HUES48 (cell line): ENCODE data around the gene YPEL1.
"Not testable (repeated sequence)": the region's sequence is repeated elsewhere in the genome, so short reads cannot be mapped to it uniquely, and the experiment has no call there.

Source experiments
- H3K27ac ChIP-seq: one replicate; pipeline ENCODE4 v1.7.0; 2013; ENCODE audit warnings: low read depth, low read length, inconsistent platforms
- H3K27me3 ChIP-seq: 2 replicates; pipeline ENCODE4 v1.6.1; 2013; ENCODE audit warnings: mild to moderate bottlenecking, low read length; ENCODE audit not compliant: control insufficient read depth, insufficient read depth
- H3K36me3 ChIP-seq: 2 replicates; pipeline ENCODE4 v1.6.1; 2013; ENCODE audit warnings: low read length; ENCODE audit not compliant: control insufficient read depth, insufficient read depth
- H3K4me1 ChIP-seq: 2 replicates; pipeline ENCODE4 v1.6.1; 2013; ENCODE audit warnings: mild to moderate bottlenecking, low read length; ENCODE audit not compliant: control insufficient read depth, insufficient read depth
- H3K4me3 ChIP-seq: 2 replicates; pipeline ENCODE4 v1.5.1; 2013; ENCODE audit warnings: mild to moderate bottlenecking, low read depth, low read length
- H3K9ac ChIP-seq: 2 replicates; pipeline ENCODE4 v1.6.1; 2013; ENCODE audit warnings: mild to moderate bottlenecking, low read depth, low read length, moderate library complexity
- H3K9me3 ChIP-seq: 2 replicates; pipeline ENCODE4 v1.6.1; 2013; ENCODE audit warnings: low read length; ENCODE audit not compliant: control insufficient read depth, insufficient read depth

YPEL1 gene

DNA sequence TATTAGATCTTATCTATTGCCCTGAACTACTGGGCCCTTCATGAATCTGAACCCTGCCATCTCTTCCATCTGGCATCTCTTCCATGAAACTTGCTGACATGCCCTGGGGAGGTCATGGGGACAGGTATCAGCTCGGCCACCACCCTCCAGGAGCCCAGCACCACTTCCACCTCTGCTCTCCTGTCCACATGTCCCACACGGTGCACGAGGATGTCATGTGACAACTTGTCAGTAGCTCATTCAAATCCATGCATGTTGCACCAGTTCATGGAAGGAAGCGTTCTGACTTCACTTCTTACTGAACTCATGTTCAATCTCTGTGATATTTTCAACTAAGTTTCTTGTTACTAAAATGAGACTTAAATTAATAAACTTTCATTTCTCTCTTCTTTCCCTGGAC, 16.6 kb downstream of the YPEL1 start:
- Histone ChIP-seq H3K4me3 (no peak overlapping the region), H3K4me1 (no peaks in the 10 kb centered on the region), H3K9ac (no peak overlapping the region), H3K9me3 (no peaks in the 10 kb centered on the region), H3K36me3 (no peaks in the 10 kb centered on the region), H3K27me3 (no peaks in the 10 kb centered on the region), H3K27ac (no peak overlapping the region)

DNA sequence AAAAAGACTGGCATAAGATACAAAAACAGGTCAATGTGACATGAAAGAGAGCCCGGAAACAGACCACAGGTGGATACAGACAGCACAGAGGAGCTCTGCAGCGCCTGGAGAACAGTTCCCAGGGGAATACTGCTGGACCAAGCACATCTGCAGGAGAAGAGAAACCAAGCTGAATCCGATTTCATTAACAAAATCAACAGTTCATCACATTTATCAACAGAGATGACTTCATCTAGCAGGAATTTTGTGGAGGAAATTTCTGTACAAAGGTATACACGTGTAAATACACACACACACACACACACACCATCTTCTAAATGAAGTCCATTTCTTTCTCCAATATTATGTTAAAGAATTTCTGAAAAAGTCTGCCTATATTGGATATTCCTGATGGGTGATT, 17.1 kb downstream of the YPEL1 start:
- Histone ChIP-seq H3K27me3 (no peaks in the 10 kb centered on the region), H3K9ac (no peak overlapping the region), H3K4me1 (no peaks in the 10 kb centered on the region), H3K36me3 (no peaks in the 10 kb centered on the region), H3K4me3 (no peak overlapping the region), H3K27ac (no peak overlapping the region), H3K9me3 (no peaks in the 10 kb centered on the region)

DNA sequence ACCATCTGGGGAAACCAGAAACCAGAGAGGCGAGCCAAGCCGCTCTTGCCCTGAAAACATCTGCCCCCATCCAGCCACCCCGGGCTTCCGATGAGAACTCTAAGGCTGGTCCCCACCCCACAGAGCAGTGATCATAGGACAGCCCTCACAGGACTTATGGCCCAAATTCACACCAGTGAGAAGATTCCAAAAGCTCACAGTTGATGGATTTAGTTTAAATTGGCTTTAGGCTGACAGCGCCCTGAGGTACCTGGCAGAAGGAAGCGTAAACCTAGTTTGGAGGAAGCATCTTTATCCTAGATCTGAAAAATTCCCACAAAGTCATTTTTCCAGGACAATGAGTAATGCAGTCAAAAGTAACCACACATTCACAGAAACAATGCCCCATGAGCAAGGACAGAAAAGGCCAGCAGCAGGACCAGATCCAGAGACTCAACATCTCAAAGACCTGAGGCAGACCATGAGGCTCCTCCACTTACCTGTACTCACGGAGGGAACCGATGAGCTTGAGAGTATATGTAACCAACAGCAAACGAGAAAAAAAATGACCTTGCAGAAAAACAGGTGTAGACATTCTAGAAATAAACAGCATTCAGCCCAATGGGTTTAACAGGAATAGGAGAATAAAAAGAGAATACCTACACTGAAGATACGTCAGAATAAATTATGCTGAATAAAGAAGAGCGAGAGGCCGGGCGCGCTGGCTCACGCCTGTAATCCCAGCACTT, 19.0 kb downstream of the YPEL1 start:
- H3K4me3 ChIP-seq, H3K4me1 ChIP-seq, H3K9me3 ChIP-seq, H3K36me3 ChIP-seq, H3K27me3 ChIP-seq, H3K27ac ChIP-seq, H3K9ac ChIP-seq: not testable (repeated sequence)

DNA sequence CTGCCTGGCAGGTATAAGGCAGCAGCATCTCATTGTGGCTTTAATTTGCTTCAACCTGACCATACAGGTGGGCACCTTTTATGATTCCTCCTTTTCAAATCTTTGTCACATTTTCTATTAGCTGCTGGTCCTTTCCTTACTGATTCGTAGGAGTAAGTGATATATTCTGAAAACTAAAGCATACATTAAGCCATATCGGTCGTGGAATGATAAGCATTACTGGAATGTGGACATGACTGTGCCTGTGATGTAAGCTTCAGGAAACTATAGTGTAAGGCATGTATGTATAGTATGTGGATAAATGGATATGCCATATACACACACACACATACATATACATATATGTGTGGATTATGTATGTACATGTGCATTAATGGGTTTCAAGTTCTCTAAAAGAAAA, 20.8 kb downstream of the YPEL1 start:
- no peak overlapping the region for H3K9ac ChIP-seq
- H3K27me3 ChIP-seq, result no peaks in the 10 kb centered on the region
- no peak overlapping the region for H3K4me3 ChIP-seq
- no peaks in the 10 kb centered on the region for H3K36me3 ChIP-seq
- no peaks in the 10 kb centered on the region for H3K9me3 ChIP-seq
- no peak overlapping the region for H3K27ac ChIP-seq
- H3K4me1 ChIP-seq, result no peaks in the 10 kb centered on the region

DNA sequence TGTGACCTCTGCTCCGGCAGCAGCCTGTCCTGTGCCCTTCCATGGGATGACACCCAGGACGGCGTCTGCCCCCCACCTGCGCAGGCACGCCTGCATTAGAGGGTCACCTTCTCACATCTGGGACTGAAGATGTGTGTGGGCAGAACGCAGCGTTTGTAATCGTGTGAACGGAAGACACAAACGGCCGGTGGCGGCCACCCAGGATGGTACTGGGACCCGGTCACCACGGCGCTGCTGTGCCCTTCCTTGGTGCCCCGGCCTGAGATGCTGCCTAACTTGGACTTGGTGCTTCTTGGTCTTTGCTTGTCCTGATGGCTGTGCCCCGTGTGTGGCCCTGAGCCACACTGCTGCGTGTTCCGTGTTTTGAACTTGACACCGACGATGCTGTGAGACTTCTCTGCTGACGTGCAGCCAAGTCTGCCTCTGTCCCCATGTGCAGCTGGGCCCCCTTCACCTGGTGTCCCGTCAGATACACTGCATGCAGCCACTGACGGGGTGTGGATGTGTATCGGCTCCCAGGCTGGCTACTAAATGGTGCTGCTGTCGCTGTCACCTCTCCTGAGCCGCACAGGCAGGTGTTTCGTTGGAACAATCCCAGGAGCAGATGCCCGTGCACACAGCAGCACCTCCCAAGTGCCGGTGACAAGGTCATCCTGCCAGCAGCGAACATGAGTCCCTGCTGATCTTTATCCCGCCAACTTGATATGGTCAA, 21.4 kb downstream of the YPEL1 start:
- no peaks in the 10 kb centered on the region for H3K4me1 ChIP-seq
- no peaks in the 10 kb centered on the region for H3K36me3 ChIP-seq
- no peak overlapping the region for H3K4me3 ChIP-seq
- no peak overlapping the region for H3K27ac ChIP-seq
- H3K9me3 ChIP-seq, result no peaks in the 10 kb centered on the region
- no peak overlapping the region for H3K9ac ChIP-seq
- no peaks in the 10 kb centered on the region for H3K27me3 ChIP-seq

DNA sequence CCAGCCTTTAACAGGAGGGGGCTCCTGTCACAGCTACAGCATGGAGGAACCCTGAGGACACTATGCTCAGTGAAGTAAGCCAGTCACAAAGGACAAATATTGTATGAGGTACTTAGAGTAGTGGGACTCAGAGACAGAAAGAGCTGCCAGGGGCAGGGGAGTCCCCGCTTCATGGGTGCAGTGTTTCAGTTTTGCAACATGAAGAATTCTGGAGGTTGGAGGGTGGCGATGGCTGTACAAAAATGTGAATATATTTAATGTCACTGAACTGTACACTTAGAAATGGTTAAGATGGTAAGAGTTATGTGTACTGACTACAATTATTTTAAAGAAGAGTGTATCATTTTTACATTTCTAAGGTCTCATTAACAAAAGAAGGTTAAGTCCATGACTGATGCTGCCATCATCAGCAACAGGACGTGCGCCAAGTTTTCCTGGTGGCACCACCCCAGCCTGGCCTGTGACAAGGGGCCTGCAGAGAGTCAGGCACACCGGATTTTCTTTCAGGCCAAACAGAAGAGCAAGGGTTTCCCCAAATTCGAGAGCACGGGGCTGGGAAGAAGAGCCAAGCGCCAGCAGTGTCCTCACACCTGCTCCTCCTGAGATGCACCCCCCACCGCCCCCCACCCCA, 22.1 kb downstream of the YPEL1 start:
- Histone ChIP-seq H3K4me1 (no peaks in the 10 kb centered on the region), H3K36me3 (no peaks in the 10 kb centered on the region), H3K4me3 (no peak overlapping the region), H3K27ac (no peak overlapping the region), H3K27me3 (no peaks in the 10 kb centered on the region), H3K9ac (no peak overlapping the region), H3K9me3 (no peaks in the 10 kb centered on the region)

DNA sequence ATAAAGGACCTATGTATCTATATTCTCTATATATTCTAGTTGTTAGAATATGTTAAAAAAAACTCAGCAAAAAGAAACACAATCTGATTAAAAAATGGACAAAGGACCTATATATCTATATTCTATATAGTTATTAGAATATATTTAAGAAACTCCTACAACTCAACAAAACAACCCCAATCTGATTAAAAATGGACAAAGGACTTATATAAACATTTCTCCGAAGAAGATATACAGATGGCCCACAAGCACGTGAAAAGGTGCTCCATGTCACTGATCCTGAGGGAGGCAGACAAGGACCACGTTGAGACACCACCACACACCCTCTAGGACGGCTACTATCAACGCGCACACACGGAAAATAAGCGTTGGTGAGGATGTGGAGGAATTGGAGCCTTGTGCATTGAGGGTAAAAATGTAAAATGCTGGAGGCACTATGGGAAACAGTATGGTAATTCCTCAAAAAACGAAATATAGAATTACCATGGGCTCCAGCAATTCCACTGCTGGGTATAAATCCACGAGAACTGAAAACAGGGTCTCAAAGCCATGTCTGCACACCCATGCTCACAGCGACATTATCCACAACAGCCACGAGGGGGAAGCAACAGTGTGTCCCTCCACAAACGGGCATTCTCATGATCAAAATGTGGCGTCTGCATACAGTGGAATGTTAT, 22.7 kb downstream of the YPEL1 start:
- H3K36me3 ChIP-seq, result no peaks in the 10 kb centered on the region
- H3K4me3 ChIP-seq, result no peak overlapping the region
- no peak overlapping the region for H3K27ac ChIP-seq
- H3K9me3 ChIP-seq, result no peaks in the 10 kb centered on the region
- H3K4me1 ChIP-seq, result no peaks in the 10 kb centered on the region
- H3K27me3 ChIP-seq, result no peaks in the 10 kb centered on the region
- no peak overlapping the region for H3K9ac ChIP-seq

DNA sequence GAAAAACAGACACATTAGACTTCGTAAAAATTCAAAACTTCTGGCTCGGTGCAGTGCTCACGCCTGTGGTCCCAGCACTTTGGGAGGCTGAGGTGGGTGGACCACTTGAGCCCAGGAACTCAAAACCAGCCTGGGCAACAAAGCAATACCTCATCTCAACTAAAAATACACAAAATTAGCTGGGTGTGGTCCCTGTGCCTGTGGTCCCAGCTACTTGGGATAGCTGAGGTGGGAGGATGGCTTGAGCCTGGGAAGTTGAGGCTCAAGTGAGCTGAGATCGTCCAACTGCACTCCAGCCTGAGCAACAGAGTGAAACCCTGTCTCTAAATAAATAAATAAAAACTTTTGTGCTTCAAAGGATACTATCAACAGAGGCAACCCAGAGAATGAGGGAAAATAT, 23.7 kb downstream of the YPEL1 start:
- no peak overlapping the region for H3K27ac ChIP-seq

DNA sequence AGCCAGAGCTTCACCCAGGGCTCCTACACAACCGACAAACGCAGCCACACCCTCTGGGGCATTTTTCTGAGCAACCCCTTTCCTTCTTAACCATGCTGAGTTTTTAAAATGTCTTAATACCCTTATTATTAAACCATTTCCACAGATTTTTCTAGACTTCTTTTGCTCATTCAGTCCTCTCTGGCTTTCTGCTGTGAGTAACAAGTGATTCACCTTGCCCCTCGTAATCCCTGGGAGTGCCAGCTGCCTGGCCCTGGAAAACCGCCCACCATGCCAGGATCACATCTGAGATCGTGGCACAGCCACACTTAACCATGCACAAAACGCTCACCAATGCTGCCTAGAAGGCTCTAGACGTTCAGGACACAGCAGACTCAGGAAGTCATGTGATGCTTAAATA, 25.4 kb downstream of the YPEL1 start:
- no peak overlapping the region for H3K27ac ChIP-seq
- no peaks in the 10 kb centered on the region for H3K4me1 ChIP-seq
- no peak overlapping the region for H3K4me3 ChIP-seq
- no peak overlapping the region for H3K9ac ChIP-seq
- no peaks in the 10 kb centered on the region for H3K36me3 ChIP-seq
- H3K9me3 ChIP-seq, result no peaks in the 10 kb centered on the region
- no peaks in the 10 kb centered on the region for H3K27me3 ChIP-seq

More for the DNA sequence above, 23.7 kb downstream of the YPEL1 start:
- H3K36me3 ChIP-seq, result no peaks in the 10 kb centered on the region
- H3K9ac ChIP-seq, result no peak overlapping the region
- H3K4me3 ChIP-seq, result no peak overlapping the region
- no peaks in the 10 kb centered on the region for H3K27me3 ChIP-seq
- H3K9me3 ChIP-seq, result no peaks in the 10 kb centered on the region
- no peaks in the 10 kb centered on the region for H3K4me1 ChIP-seq

DNA sequence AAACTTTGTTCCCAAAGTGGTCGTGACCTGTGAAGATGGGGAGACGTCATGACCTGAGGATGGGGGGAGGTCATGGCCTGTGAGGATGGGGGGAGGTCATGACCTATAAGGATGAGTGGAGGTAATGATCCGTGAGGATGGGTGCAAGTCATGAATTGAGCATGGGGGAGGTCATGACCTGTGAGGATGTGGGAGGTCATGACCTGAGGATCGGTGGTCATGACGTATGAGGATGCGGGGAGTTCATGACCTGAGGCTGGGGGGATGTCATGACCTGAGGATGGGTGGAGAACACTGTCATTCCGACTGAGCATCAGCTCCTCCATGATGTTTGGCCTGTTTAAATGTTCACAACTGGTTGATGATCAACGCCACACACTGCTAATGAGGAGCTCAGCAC, 25.9 kb downstream of the YPEL1 start:
- Histone ChIP-seq H3K36me3 (no peaks in the 10 kb centered on the region), H3K4me3 (no peak overlapping the region), H3K27ac (no peak overlapping the region), H3K9ac (no peak overlapping the region), H3K9me3 (no peaks in the 10 kb centered on the region), H3K27me3 (no peaks in the 10 kb centered on the region), H3K4me1 (no peaks in the 10 kb centered on the region)

DNA sequence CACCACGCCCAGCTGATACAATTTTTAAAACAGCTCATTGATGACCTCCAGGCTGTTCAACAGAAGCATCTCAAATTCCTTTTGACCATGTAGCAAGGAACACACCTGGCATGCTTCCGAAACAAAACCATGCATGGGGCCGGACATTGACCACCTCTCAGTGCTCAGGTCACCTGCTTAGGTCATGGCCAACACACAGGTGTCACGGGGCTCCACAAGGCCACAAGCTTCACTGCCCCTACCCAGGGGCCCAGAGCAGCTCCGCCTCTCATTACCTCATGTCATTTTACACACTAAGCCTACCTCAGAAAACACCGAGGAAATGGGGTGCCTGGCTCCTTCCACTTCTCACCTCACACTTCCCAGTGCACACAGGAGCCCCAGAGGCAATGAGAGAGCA, 26.6 kb downstream of the YPEL1 start:
- H3K27ac ChIP-seq, result no peak overlapping the region
- no peak overlapping the region for H3K4me3 ChIP-seq
- H3K36me3 ChIP-seq, result no peaks in the 10 kb centered on the region

More for the DNA sequence above, 26.6 kb downstream of the YPEL1 start:
- Histone ChIP-seq H3K9ac (no peak overlapping the region), H3K4me1 (no peaks in the 10 kb centered on the region), H3K9me3 (no peaks in the 10 kb centered on the region), H3K27me3 (no peaks in the 10 kb centered on the region)
